ENCODE measurements around the gene PCDHB16. TPM values are rescaled to one million over a fixed set of nuclear protein-coding genes. Genes with fewer than 3 reads are reported as not detected.

The PCDHB16 gene
- total RNA-seq, 1 experiment from 2014 or later, result 6.5 TPM

- no peaks in the 10 kb centered on the region for H3K27me3 ChIP-seq (ENCODE audit: insufficient read depth, low read length)
- H3K79me2 ChIP-seq (ENCODE audit: insufficient read depth, low read length), result no peaks in the 10 kb centered on the region
- Mint-ChIP-seq H3K4me3 (no peak overlapping the region), H3K9me3 (peaks cover 27 to 29% of the 10 kb centered on the region in 2 experiments), H3K36me3 (ENCODE audit: insufficient read depth in 1 of 3, low read depth in 3 of 3) (peaks cover 0 to 20% (median 1%) of the 10 kb centered on the region in 3 experiments; a peak in 5 of 7 replicates), H3K4me1 (no peaks in the 10 kb centered on the region), H3K27ac (no peak overlapping the region), H3K27me3 (ENCODE audit: low read depth) (peaks cover 10% of the 10 kb centered on the region)
- no peak overlapping the region for H2BK5ac ChIP-seq (ENCODE audit: insufficient read length, low read length)
- TF ChIP-seq, protein P1, sequence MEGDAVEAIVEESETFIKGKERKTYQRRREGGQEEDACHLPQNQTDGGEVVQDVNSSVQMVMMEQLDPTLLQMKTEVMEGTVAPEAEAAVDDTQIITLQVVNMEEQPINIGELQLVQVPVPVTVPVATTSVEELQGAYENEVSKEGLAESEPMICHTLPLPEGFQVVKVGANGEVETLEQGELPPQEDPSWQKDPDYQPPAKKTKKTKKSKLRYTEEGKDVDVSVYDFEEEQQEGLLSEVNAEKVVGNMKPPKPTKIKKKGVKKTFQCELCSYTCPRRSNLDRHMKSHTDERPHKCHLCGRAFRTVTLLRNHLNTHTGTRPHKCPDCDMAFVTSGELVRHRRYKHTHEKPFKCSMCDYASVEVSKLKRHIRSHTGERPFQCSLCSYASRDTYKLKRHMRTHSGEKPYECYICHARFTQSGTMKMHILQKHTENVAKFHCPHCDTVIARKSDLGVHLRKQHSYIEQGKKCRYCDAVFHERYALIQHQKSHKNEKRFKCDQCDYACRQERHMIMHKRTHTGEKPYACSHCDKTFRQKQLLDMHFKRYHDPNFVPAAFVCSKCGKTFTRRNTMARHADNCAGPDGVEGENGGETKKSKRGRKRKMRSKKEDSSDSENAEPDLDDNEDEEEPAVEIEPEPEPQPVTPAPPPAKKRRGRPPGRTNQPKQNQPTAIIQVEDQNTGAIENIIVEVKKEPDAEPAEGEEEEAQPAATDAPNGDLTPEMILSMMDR (conservative IDR thresholded peaks at IDR 0.05), result no peak
- no peaks in the 10 kb centered on the region for H3K4me1 ChIP-seq (ENCODE audit: insufficient read depth, low read length)
- no peak overlapping the region for H2BK12ac ChIP-seq (ENCODE audit: insufficient read length, low read depth, low read length)
- H3K79me1 ChIP-seq (ENCODE audit: insufficient read depth, low read depth, low read length, poor library complexity, severe bottlenecking), result no peaks in the 10 kb centered on the region
- H3K56ac ChIP-seq (ENCODE audit: insufficient read length, low read depth, low read length), result no peak overlapping the region
- no peak overlapping the region for H4K8ac ChIP-seq (replicated peaks; ENCODE audit: insufficient read length, low read depth, low read length)
- H2BK15ac ChIP-seq (ENCODE audit: low read depth, low read length), result no peak overlapping the region
- no peak overlapping the region; the same call in 1 of the 2 replicates for H3K14ac ChIP-seq (ENCODE audit: insufficient read depth, low read length)
- no peak overlapping the region for H2BK20ac ChIP-seq (ENCODE audit: low read depth, low read length, poor library complexity, severe bottlenecking)
- H2BK120ac ChIP-seq (ENCODE audit: low read depth, low read length, poor library complexity, severe bottlenecking), result no peak overlapping the region
- no peak overlapping the region for H4K91ac ChIP-seq (ENCODE audit: insufficient read length, low read depth, low read length)
- H3K4me2 ChIP-seq (ENCODE audit: insufficient read depth, insufficient read length, low read length), result no peak overlapping the region
- no peak overlapping the region for H3K18ac ChIP-seq (ENCODE audit: insufficient read length, low read depth, low read length)
- no peak overlapping the region for H3K27ac ChIP-seq (ENCODE audit: insufficient read length, low read depth, low read length)
- no peak overlapping the region for H3K9ac ChIP-seq (ENCODE audit: extremely low read depth, insufficient read length, low read length)
- H3K4ac ChIP-seq (ENCODE audit: low read depth, low read length), result no peak overlapping the region
- H4K5ac ChIP-seq (ENCODE audit: insufficient read length, low read depth, low read length), result no peak overlapping the region
- no CpG with 5 or more reads among the region's 33 CpGs for WGBS (ENCODE audit: extremely low coverage, insufficient read length, low lambda C conversion rate)
- no peak overlapping the region for H2AFZ ChIP-seq (ENCODE audit: low read length)
- DNase-seq, result no peak
- H3T11ph ChIP-seq (ENCODE audit: low read length), result no peak overlapping the region
- no peak overlapping the region for H2AK5ac ChIP-seq (ENCODE audit: insufficient read length, low read length)
- H4K20me1 ChIP-seq (ENCODE audit: control insufficient read depth, insufficient read depth, insufficient read length), result no peaks in the 10 kb centered on the region
- H3K23ac ChIP-seq (ENCODE audit: insufficient read length, low read depth, low read length), result no peak overlapping the region
- peaks cover 9% of the 10 kb centered on the region for H3K9me3 ChIP-seq (ENCODE audit: control insufficient read depth, low read depth, low read length)
- H3K23me2 ChIP-seq (ENCODE audit: insufficient read length, low read depth, low read length, poor library complexity, severe bottlenecking), result no peaks in the 10 kb centered on the region
Measured at GRCh38 chr5:141150224-141150992, 31.8 kb upstream of the PCDHB16 start.
